GM12865 (cell line): ENCODE measurements around the gene PTPA.

Experiments
- DNase-seq: peaks from one replicate; pipeline ENCODE4 v3.0.0; 2010; ENCODE audit warnings: low read depth
- H3K4me3 ChIP-seq: 2 replicates; pipeline ENCODE4 v1.5.1; 2011; ENCODE audit warnings: mild to moderate bottlenecking, low read depth, low read length, control low read depth
- CTCF ChIP-seq: IDR thresholded peaks from 2 replicates; pipeline ENCODE4 v1.5.1; 2011; ENCODE audit warnings: low read length, control low read depth, low read depth, inconsistent platforms; ENCODE audit not compliant: insufficient read depth; ENCODE audit errors: missing control alignments

The PTPA gene

GRCh38 chr9:129095908-129096307 lies 15.3 kb upstream of the PTPA start:
- no peak for TF ChIP-seq CTCF
- DNase-seq = no peak
- H3K4me3 ChIP-seq = no peak overlapping the region

DNA sequence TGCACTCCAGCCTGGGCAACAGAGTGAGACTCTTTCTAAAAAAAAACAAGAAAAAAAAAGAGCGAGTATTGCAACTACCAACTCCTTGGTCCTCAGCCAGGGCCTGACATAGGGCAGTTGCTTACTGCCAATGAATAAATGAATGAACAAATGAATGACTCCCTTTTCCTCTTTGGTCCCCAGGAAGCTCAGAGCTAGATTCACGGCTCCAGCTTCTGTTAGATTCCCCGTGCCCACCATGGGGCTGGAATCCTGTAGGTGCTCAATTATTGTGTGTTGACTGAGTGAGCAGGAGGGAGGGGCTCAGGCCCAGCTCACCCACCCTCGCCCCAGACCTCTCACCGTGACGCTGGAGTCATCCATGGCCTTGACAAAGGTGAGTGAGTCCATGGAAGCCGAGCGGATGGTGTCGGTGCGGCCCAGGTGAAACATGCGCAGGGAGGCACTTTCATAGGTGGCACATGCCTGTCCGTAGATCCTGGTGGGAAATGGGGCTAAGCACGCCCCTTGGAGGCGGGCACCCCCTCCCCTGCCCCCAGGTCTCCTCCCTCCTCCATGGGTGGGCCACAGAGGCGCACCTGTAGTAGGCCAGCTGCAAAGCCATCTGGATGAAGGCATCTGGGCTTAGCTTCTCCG lies 13.4 kb upstream of the PTPA start:
- H3K4me3 ChIP-seq = no peak overlapping the region
- DNase-seq = no peak
- no peak for TF ChIP-seq CTCF

DNA sequence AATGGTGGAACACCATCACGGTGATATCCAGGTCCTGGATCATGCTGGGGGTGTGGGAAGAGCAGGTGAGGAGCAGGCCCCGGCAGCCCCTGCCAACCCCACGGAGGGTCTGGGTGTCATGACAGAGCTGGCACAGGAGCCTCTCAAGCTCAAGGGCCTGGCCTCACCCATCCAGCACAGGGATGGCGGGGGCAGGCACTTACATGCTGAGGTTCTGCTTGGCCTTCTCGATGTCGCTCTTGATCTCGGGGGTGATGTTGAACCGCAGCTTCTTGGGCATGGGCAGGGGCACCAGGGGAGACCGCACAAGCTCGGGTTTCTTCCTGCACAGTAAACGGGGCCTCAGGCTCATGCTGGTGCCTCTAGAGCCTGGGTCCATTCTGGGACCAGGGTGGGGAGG lies 12.9 kb upstream of the PTPA start:
- TF ChIP-seq CTCF = no peak
- DNase-seq = no peak
- no peak overlapping the region for H3K4me3 ChIP-seq

DNA sequence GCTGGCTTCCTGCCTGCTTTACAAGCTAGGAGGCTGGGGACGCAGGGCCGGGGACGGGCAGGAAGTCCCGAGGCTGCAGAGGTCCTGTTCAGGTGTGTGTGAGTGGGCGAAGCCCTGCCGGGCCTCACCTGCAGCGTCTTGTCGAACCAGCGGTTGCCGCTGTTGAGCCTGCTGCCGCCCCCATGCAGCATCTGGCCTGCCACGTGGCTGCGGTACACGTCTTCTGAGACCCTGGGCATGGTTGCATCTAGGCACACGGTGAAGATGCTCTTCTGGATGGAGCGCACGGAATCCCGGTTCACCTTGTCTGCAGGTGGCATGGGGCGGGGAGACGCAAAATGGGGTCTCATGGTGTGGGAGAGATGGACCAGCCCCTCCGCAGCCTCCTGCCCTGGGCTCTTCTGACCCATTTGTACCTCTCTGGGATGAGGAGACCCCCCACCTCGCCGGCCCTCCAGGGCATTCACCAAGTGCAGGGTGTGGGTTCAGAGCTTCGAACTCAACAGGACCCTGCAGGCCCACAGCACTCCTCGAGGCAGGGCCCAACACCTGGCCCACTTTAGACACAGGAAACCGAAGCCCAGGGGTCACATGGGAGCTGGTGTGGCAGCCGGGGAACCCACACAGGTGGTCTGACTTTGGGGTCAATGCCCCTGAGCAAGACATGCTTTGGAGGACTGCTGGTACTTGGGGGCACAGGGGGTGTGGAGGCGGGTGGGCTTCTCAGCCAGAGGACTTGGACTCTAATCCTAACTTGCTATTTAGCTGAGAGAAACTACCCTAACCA lies 10.6 kb upstream of the PTPA start:
- no peak for DNase-seq
- no peak for TF ChIP-seq CTCF
- H3K4me3 ChIP-seq = no peak overlapping the region

DNA sequence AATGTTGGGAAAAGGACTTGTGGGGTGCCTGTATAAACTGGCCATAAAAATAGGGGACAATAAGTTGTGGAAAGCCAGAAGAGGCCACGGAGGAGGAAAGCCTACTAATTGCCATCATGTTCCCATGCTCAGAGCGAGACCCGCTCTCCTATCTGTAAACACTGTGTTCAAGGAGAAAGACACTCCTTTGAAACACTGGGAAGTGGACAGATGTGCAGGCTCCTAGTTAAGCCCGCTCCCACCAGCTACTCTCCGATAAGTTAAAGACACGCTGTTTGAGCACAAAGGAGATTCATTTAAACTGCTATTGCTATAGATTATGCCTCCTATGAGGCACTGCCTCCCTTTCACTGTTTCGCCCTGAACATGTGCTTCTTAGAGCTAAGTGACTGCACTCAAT lies 9.9 kb upstream of the PTPA start:
- no peak for TF ChIP-seq CTCF
- DNase-seq = no peak

DNA sequence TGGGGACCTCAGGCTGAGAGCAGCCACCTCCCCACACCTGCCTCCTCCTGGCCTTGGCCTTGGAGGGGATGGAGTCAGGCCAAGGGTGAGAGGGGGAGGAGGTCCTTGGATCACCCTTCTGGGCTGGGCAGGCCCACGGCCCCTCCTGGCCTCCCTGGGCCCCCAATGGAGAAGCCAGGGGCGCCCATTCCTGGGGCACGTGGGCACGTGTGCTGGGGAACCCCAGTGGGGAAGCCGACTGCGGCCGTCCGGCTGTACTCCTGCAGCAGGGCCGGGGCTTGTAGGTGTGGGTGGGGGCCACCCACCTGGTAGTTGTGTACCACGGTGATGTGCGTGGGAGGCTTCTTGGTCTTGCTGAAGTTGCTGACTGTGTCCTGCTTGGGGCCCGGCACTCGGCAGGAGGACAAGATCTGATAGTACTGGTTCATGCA lies 9.1 kb upstream of the PTPA start:
- DNase-seq = no peak
- TF ChIP-seq CTCF = no peak
- H3K4me3 ChIP-seq = no peak overlapping the region

More for the DNA sequence above, 9.9 kb upstream of the PTPA start:
- no peak overlapping the region for H3K4me3 ChIP-seq
